Ovary (tissue), 9 donors: ENCODE data around the gene TCERG1L. TPM values are rescaled to one million over a fixed set of nuclear protein-coding genes. Genes with fewer than 3 reads are reported as not detected.
A peak's percentile ranks its signal among the peaks of the same experiment; 100 is the strongest.

Experiments used
- DNase-seq, 5 donors: peaks; one replicate each; pipeline ENCODE4 v3.0.0-alpha.2; 2019 to 2020
- H3K27ac ChIP-seq, 2 donors: fragments of 200-600 bp; one replicate each; pipeline versions ENCODE4 v1.5.1 to v1.8.0; 2019 to 2022
- H3K27me3 ChIP-seq: fragments of 200-600 bp; one replicate; pipeline ENCODE4 v1.8.0; 2022
- H3K36me3 ChIP-seq: fragments of 200-600 bp; sonication (generic); one replicate; pipeline ENCODE4 v1.5.1; 2019
- H3K4me1 ChIP-seq: one replicate; pipeline ENCODE4 v1.8.1; 2013; ENCODE audit warnings: mild to moderate bottlenecking, moderate library complexity; ENCODE audit not compliant: insufficient read depth
- H3K4me3 ChIP-seq: fragments of 200-600 bp; sonication (generic); one replicate; pipeline ENCODE4 v1.5.1; 2017
- H3K9me3 ChIP-seq, 2 donors: fragments of 200-600 bp in 1 of 2; sonication (generic) in 1 of 2; one replicate each; pipeline versions ENCODE4 v1.5.1 to v1.8.1; 2013 to 2019; ENCODE audit warnings: mild to moderate bottlenecking in 1 of 2, moderate library complexity in 1 of 2
- CTCF ChIP-seq, 3 donors: fragments of 450-650 bp in 2 of 3; fragments of 200-600 bp in 1 of 3; IDR thresholded peaks; one replicate each; pipeline versions ENCODE4 v1.5.1 to v1.8.0; 2016 to 2022; ENCODE audit warnings: antibody characterized with exemption in 3 of 3, mild to moderate bottlenecking in 1 of 3
- EP300 ChIP-seq: sonication (generic); formaldehyde crosslinking; IDR thresholded peaks from one replicate; pipeline ENCODE4 v1.6.1; 2017; ENCODE audit warnings: antibody characterized with exemption
- POLR2A ChIP-seq: fragments of 450-650 bp; IDR thresholded peaks from one replicate; pipeline ENCODE4 v1.6.1; 2017; ENCODE audit warnings: antibody characterized with exemption, mild to moderate bottlenecking, moderate library complexity
- WGBS, 3 donors: extraction: QIAGEN DNeasy Blood & Tissue Kit in 1 of 3; methylation state at CpG; one replicate each; pipeline versions ENCODE4 v1.1.5 to v1.1.7; 2013 to 2017; 5-methylcytosine and 5-hydroxymethylcytosine counted together
- intact Hi-C, 4 donors: fragments of 100-400 bp; cut with DNase I; formaldehyde crosslinking; loops; one replicate each; pipeline versions ENCODE4 v1.11.0 to v1.15.1; 2022 to 2023
- polyA plus RNA-seq, 2 donors: library from polyadenylated mRNA; stranded (reverse); fragments of 200-250 nt in 1 of 2; fragments of 350-450 nt in 1 of 2; fragmentation: Illumina TruSeq in 1 of 2; extraction: RNeasy Lipid Tissue Mini Kit (QIAGEN cat#74804) in 1 of 2; gene quantifications; one replicate each; pipeline ENCODE4 v1.2.3, GENCODE V29; 2013 to 2014
- total RNA-seq, 7 donors: library from RNA; depleted of rRNA in 2 of 7; stranded (reverse); fragments of >200 nt in 2 of 7; fragmentation: NEBNext Ultra II Directional in 3 of 7; extraction: Animal tissue kit (Norgen Biotek cat#: 25700) in 3 of 7; gene quantifications; one replicate each; pipeline versions ENCODE4 v1.1.0 to v1.2.4, GENCODE V29; 2016 to 2023
- donor health status: DM: no; HTN: no; CAD: no; lungs with moderate emphysema.
- donor health status: DM: no; HTN: no; CAD: no.
- donor health status: Bipolar disorder and iron deficiency.
- donor health status: DM: yes; HTN: yes; CAD: no.
- donor health status: DM: no; HTN: no; CAD: no.
- donor health status: DM: yes; HTN: yes; CAD: no.

TCERG1L gene
- total and polyA plus RNA-seq, 9 donors = 1.1 to 8.0 (median 1.8) TPM

DNA sequence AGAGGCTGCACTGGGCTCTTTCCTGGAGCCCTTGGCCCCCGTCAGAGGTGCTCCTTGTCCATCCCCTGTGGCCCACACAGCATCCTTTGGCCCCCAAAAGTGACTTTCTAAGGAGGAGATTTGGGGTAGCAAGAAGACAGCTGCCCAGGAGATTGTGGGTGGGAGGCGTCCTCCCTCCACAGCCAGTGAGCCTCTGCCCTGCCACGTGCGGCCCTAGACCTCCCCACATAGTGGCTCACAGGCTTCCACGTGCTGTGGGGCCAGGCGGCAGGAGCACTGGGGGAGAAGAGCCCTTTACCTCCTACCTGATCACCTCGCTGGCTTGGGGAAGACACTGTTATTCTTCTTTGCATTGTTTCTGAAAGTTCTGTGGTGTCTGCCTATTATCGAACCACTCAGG is 178.8 kb downstream of the TCERG1L start:
- no peaks in the 10 kb centered on the region for H3K36me3 ChIP-seq
- no peak for TF ChIP-seq CTCF (IDR thresholded peaks at IDR 0.05)
- TF ChIP-seq POLR2A = no peak
- TF ChIP-seq EP300 = no peak
- H3K4me1 ChIP-seq = peaks cover 18% of the 10 kb centered on the region
- no peaks in the 10 kb centered on the region for H3K9me3 ChIP-seq
- no peak overlapping the region for H3K4me3 ChIP-seq
- intact Hi-C loops = no loop called here
- no peaks in the 10 kb centered on the region for H3K27me3 ChIP-seq
- WGBS, 3 donors = 42 to 50% (median 48%) methylated on average over 8 of the region's 8 CpGs
- H3K27ac ChIP-seq = peak overlapping the region in 1 of 2 donors; percentile 50
- DNase-seq = peak in 1 of 5 donors; percentile 39

DNA sequence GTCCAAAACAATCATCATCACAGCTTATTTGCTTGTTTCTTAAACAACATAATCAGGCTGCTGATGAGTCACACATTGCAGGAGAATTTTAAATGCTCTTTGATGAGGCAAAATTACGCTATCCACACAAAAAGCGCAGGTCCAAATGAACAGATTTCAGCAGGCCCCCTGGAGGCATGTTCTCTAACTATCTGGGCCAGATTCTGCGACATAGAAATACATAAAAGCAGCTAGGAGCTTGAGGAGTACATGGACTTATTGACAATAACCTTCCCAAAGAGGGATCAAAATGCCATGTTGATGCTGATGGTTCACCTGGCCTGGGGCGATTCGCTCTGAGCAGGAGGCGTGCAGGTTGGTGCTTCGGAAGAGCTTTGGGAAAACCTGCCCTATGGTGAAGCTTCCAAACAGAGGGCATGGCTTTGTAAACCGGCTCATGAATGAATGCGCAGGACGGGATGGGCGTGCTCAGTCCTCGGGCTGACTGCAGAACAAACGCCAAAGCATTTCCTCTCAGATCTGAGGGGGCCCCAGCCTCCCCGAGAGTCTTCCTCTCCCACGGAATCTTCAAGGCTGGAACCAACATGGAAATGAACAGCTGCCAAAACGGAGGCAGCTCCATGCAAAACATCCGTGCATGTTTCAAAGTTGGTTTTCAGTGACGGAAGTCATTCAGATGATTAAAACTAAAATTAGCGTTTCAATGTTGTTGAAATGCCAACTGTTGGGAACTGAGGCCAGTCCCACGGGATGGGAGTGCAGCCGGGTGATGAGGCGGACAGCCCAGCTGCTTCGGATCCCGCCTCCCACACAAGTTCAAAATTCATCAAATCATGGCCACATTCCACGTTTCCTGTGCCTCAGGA is 179.6 kb downstream of the TCERG1L start:
- H3K4me1 ChIP-seq = peaks cover 18% of the 10 kb centered on the region
- H3K36me3 ChIP-seq = no peaks in the 10 kb centered on the region
- H3K9me3 ChIP-seq = no peaks in the 10 kb centered on the region
- peak overlapping the region in 1 of 2 donors; percentile 50 for H3K27ac ChIP-seq
- DNase-seq = peak; percentile 47 to 70 (median 64)
- TF ChIP-seq POLR2A = no peak
- TF ChIP-seq EP300 = no peak
- no peak for TF ChIP-seq CTCF (IDR thresholded peaks at IDR 0.05)
- 4 to 9% (median 8%) methylated on average over 25 of the region's 25 CpGs for WGBS, 3 donors
- no peak overlapping the region for H3K4me3 ChIP-seq
- intact Hi-C loops = no loop called here
- H3K27me3 ChIP-seq = no peaks in the 10 kb centered on the region

DNA sequence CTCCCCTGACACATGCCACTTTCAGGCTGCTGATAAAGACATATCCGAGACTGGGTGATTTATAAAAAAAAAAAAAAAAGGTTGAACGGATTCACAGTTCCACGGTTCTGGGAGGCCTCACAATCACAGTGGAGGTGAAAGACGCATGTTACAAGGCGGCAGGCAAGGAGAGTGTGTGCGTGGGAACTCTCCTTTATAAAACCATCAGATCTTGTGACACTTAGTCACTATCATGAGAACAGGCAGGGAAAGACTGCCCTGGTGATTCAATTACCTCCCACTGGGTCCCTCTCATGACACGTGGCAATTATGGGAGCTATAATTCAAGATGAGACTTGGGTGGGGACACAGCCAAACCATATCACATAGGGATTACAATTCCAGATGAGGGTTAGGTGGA is 181.5 kb downstream of the TCERG1L start:
- Histone ChIP-seq H3K36me3 (no peaks in the 10 kb centered on the region), H3K27me3 (no peaks in the 10 kb centered on the region), H3K4me3 (no peak overlapping the region), H3K27ac (no peak overlapping the region), H3K4me1 (peaks cover 18% of the 10 kb centered on the region), H3K9me3 (no peaks in the 10 kb centered on the region)
- 84 to 92% (median 92%) methylated on average over 7 of the region's 7 CpGs for WGBS, 3 donors
- DNase-seq = no peak
- intact Hi-C loops = no loop called here
- TF ChIP-seq CTCF (IDR thresholded peaks at IDR 0.05) (no peak), EP300 (no peak), POLR2A (no peak)

- Histone ChIP-seq H3K27me3 (no peaks in the 10 kb centered on the region), H3K4me3 (no peak overlapping the region), H3K9me3 (no peaks in the 10 kb centered on the region), H3K36me3 (no peaks in the 10 kb centered on the region), H3K4me1 (peaks cover 18% of the 10 kb centered on the region), H3K27ac (no peak overlapping the region)
- DNase-seq = no peak
- 92 to 93% (median 92%) methylated on average over 6 of the region's 6 CpGs for WGBS, 3 donors
- TF ChIP-seq POLR2A (no peak), CTCF (IDR thresholded peaks at IDR 0.05) (no peak), EP300 (no peak)
- intact Hi-C loops = loop anchor here in 1 of 4 donors (1.0 kb wide), 1 partner anchor 18 kb away; no protein-coding TSS in a partner anchor
Observed at GRCh38 chr10:131129544-131129943, 182.0 kb downstream of the TCERG1L start.
